Gastroesophageal sphincter (tissue), 4 donors: ENCODE measurements around the gene PITPNB. TPM values are rescaled to one million over a fixed set of nuclear protein-coding genes. Genes with fewer than 3 reads are reported as not detected.

Experiments
- ATAC-seq: fragments of 150-250 bp; one replicate; pipeline ENCODE4 v1.9.1; 2016; ENCODE audit warnings: mild to moderate bottlenecking, moderate library complexity
- H3K27ac ChIP-seq, 4 donors: fragments of 200-600 bp; sonication (generic) in 3 of 4; 1 replicate in 3 of 4; 2 replicates in 1 of 4; pipeline ENCODE4 v1.5.1; 2016 to 2019
- H3K27me3 ChIP-seq: fragments of 200-600 bp; sonication (generic); one replicate; pipeline ENCODE4 v1.5.1; 2019
- H3K36me3 ChIP-seq, 2 donors: fragments of 200-600 bp; sonication (generic); one replicate each; pipeline ENCODE4 v1.5.1; 2019; ENCODE audit warnings: control low read depth in 1 of 2
- H3K4me1 ChIP-seq, 3 donors: fragments of 200-600 bp; sonication (generic); 1 replicate in 2 of 3; 2 replicates in 1 of 3; pipeline ENCODE4 v1.5.1; 2016 to 2019; ENCODE audit warnings: control low read depth in 2 of 3
- H3K4me3 ChIP-seq, 2 donors: fragments of 200-600 bp; sonication (generic); one replicate each; pipeline ENCODE4 v1.5.1; 2019; ENCODE audit warnings: mild to moderate bottlenecking in 1 of 2, moderate library complexity in 1 of 2
- H3K9me3 ChIP-seq, 3 donors: fragments of 200-600 bp; sonication (generic); one replicate each; pipeline ENCODE4 v1.5.1; 2017 to 2019; ENCODE audit warnings: control low read depth in 2 of 3
- CTCF ChIP-seq, 4 experiments: fragments of 200-600 bp in 2 of 4; fragments of 450-650 bp in 2 of 4; sonication (generic) in 1 of 4; IDR thresholded peaks; one replicate each; pipeline ENCODE4 v1.5.1; 2017 to 2019; ENCODE audit warnings: antibody characterized with exemption in 4 of 4, mild to moderate bottlenecking in 2 of 4, moderate library complexity in 2 of 4
- EP300 ChIP-seq: sonication (generic); formaldehyde crosslinking; IDR thresholded peaks from one replicate; pipeline ENCODE4 v1.6.1; 2017; ENCODE audit warnings: antibody characterized with exemption, mild to moderate bottlenecking
- POLR2A ChIP-seq, 2 donors: fragments of 450-650 bp; IDR thresholded peaks; one replicate each; pipeline ENCODE4 v1.6.1; 2017; ENCODE audit warnings: antibody characterized with exemption in 2 of 2, mild to moderate bottlenecking in 2 of 2, moderate library complexity in 1 of 2
- POLR2AphosphoS5 ChIP-seq: sonication (generic); formaldehyde crosslinking; IDR thresholded peaks from one replicate; pipeline ENCODE4 v1.6.1; 2017; ENCODE audit warnings: antibody characterized with exemption
- WGBS, 2 donors: methylation state at CpG; one replicate each; pipeline ENCODE4 v1.1.5; 2018; ENCODE audit warnings: low coverage in 1 of 2; 5-methylcytosine and 5-hydroxymethylcytosine counted together
- total RNA-seq, 4 donors: library from RNA; depleted of rRNA; stranded (reverse); fragments of >200 nt; gene quantifications; one replicate each; pipeline ENCODE4 v1.1.0, GENCODE V29; 2016

Gene PITPNB
- total RNA-seq, 4 donors from 2014 or later, result 62.8 to 103 (median 96.6) TPM

GRCh38 chr22:27844656-27845591 lies 74.1 kb downstream of the PITPNB start:
- no peak for TF ChIP-seq POLR2A (IDR thresholded peaks at IDR 0.05)
- no peak for TF ChIP-seq POLR2AphosphoS5
- TF ChIP-seq EP300, result no peak
- no peak for TF ChIP-seq CTCF (IDR thresholded peaks at IDR 0.05)
- Histone ChIP-seq H3K9me3 (no peaks in the 10 kb centered on the region), H3K27me3 (no peaks in the 10 kb centered on the region), H3K4me3 (no peak overlapping the region), H3K4me1 (peaks cover 5 to 32% (median 9%) of the 10 kb centered on the region in 3 donors), H3K27ac (peak overlapping the region in 1 of 4 donors; percentile 23), H3K36me3 (peaks cover 0 to 46% of the 10 kb centered on the region in 2 donors)
- no peak for ATAC-seq
- WGBS, 2 donors, result 51 to 79% methylated on average over 7 to 8 of the region's 20 CpGs

GRCh38 chr22:27844256-27844655 lies 74.8 kb downstream of the PITPNB start:
- 80 to 100% methylated on average over 1 to 2 of the region's 6 CpGs for WGBS, 2 donors
- TF ChIP-seq POLR2A (IDR thresholded peaks at IDR 0.05), result no peak
- TF ChIP-seq EP300, result no peak
- no peak for TF ChIP-seq POLR2AphosphoS5
- TF ChIP-seq CTCF (IDR thresholded peaks at IDR 0.05), result no peak

GRCh38 chr22:27843441-27843840 lies 75.6 kb downstream of the PITPNB start:
- H3K36me3 ChIP-seq, result peaks cover 0 to 51% of the 10 kb centered on the region in 2 donors
- H3K4me1 ChIP-seq, result peaks cover 0 to 21% (median 3%) of the 10 kb centered on the region in 3 donors
- H3K27ac ChIP-seq, result peak overlapping the region in 2 of 4 donors; percentile 8 to 9
- WGBS, 2 donors, result 54% methylated on average over 4 of the region's 7 CpGs; no CpG with 5 or more reads in 1 of the 2 donors
- no peaks in the 10 kb centered on the region for H3K27me3 ChIP-seq
- H3K9me3 ChIP-seq, result no peaks in the 10 kb centered on the region
- ATAC-seq, result peak; percentile 5
- TF ChIP-seq CTCF (IDR thresholded peaks at IDR 0.05) (no peak), POLR2A (IDR thresholded peaks at IDR 0.05) (no peak), EP300 (no peak), POLR2AphosphoS5 (no peak)
- no peak overlapping the region for H3K4me3 ChIP-seq

More at GRCh38 chr22:27844256-27844655, 74.8 kb downstream of the PITPNB start:
- Histone ChIP-seq H3K27ac (no peak overlapping the region), H3K36me3 (peaks cover 0 to 47% of the 10 kb centered on the region in 2 donors), H3K9me3 (no peaks in the 10 kb centered on the region), H3K4me3 (no peak overlapping the region), H3K27me3 (no peaks in the 10 kb centered on the region), H3K4me1 (peaks cover 0 to 25% (median 3%) of the 10 kb centered on the region in 3 donors)
- ATAC-seq, result no peak

GRCh38 chr22:27842669-27843431 lies 76.2 kb downstream of the PITPNB start:
- Histone ChIP-seq H3K4me3 (no peak overlapping the region), H3K36me3 (peaks cover 0 to 45% of the 10 kb centered on the region in 2 donors), H3K9me3 (no peaks in the 10 kb centered on the region), H3K27me3 (no peaks in the 10 kb centered on the region), H3K27ac (peak overlapping the region in 2 of 4 donors; percentile 9 to 11), H3K4me1 (peaks cover 0 to 21% (median 3%) of the 10 kb centered on the region in 3 donors)
- TF ChIP-seq EP300, result no peak
- TF ChIP-seq POLR2AphosphoS5, result no peak
- TF ChIP-seq POLR2A (IDR thresholded peaks at IDR 0.05), result no peak
- no peak for TF ChIP-seq CTCF (IDR thresholded peaks at IDR 0.05)
- WGBS, 2 donors, result 72 to 85% methylated on average over 11 to 15 of the region's 15 CpGs
- peak; percentile 27 for ATAC-seq
